GM23248 (cell line): ENCODE measurements around the gene DDX31. TPM values are rescaled to one million over a fixed set of nuclear protein-coding genes. Genes with fewer than 3 reads are reported as not detected.

Experiments used
- DNase-seq: peaks from one replicate; pipeline ENCODE4 v3.0.0-alpha.2; 2015
- H2AFZ ChIP-seq: fragments of 200-600 bp; sonication (generic); 2 replicates; pipeline ENCODE4 v1.6.1; 2016; ENCODE audit warnings: antibody characterized with exemption
- H3F3A ChIP-seq: fragments of 200-600 bp; sonication (generic); 2 replicates; pipeline ENCODE4 v1.6.1; 2016; ENCODE audit warnings: mild to moderate bottlenecking, antibody characterized with exemption, mixed run types; ENCODE audit not compliant: insufficient read depth
- H3K27ac ChIP-seq: fragments of 200-600 bp; sonication (generic); 2 replicates; pipeline ENCODE4 v1.5.1; 2016; ENCODE audit warnings: mild to moderate bottlenecking
- H3K27me3 ChIP-seq: fragments of 200-600 bp; sonication (generic); replicated peaks from 2 replicates; pipeline ENCODE4 v1.6.1; 2016; ENCODE audit warnings: mild to moderate bottlenecking; ENCODE audit not compliant: insufficient read depth
- H3K36me3 ChIP-seq: fragments of 200-600 bp; sonication (generic); 2 replicates; pipeline ENCODE4 v1.6.1; 2016; ENCODE audit warnings: low read depth, mild to moderate bottlenecking
- H3K4me1 ChIP-seq: fragments of 200-600 bp; sonication (generic); 2 replicates; pipeline ENCODE4 v1.6.1; 2016; ENCODE audit warnings: mild to moderate bottlenecking; ENCODE audit not compliant: insufficient read depth
- H3K4me2 ChIP-seq: fragments of 200-600 bp; sonication (generic); one replicate; pipeline ENCODE4 v1.6.1; 2016; ENCODE audit warnings: mild to moderate bottlenecking; ENCODE audit not compliant: unreplicated experiment
- H3K4me3 ChIP-seq: fragments of 200-600 bp; sonication (generic); 2 replicates; pipeline ENCODE4 v1.5.1; 2016; ENCODE audit warnings: mild to moderate bottlenecking
- H3K79me2 ChIP-seq: fragments of 200-600 bp; sonication (generic); 2 replicates; pipeline ENCODE4 v1.6.1; 2016; ENCODE audit warnings: mild to moderate bottlenecking; ENCODE audit not compliant: insufficient read depth
- H3K9ac ChIP-seq: fragments of 200-600 bp; sonication (generic); 2 replicates; pipeline ENCODE4 v1.6.1; 2016; ENCODE audit warnings: mild to moderate bottlenecking
- H3K9me2 ChIP-seq: fragments of 200-600 bp; sonication (generic); 2 replicates; pipeline ENCODE4 v1.6.1; 2016; ENCODE audit warnings: mixed run types, mild to moderate bottlenecking, moderate library complexity; ENCODE audit not compliant: insufficient read depth
- H3K9me3 ChIP-seq: fragments of 200-600 bp; sonication (generic); one replicate; pipeline ENCODE4 v1.6.1; 2017; ENCODE audit warnings: low read depth
- H4K20me1 ChIP-seq: fragments of 200-600 bp; sonication (generic); 2 replicates; pipeline ENCODE4 v1.6.0; 2016; ENCODE audit not compliant: insufficient read depth
- EZH2 ChIP-seq: fragments of 200-600 bp; sonication (generic); IDR thresholded peaks from 2 replicates; pipeline ENCODE4 v1.6.1; 2018; ENCODE audit warnings: antibody characterized with exemption, mild to moderate bottlenecking; ENCODE audit not compliant: insufficient read depth, poor library complexity, severe bottlenecking
- EZH2phosphoT487 ChIP-seq: fragments of 200-600 bp; sonication (generic); IDR thresholded peaks from 2 replicates; pipeline ENCODE4 v1.6.1; 2018; ENCODE audit warnings: antibody characterized with exemption, moderate library complexity, mild to moderate bottlenecking, low read depth; ENCODE audit not compliant: insufficient read depth
- WGBS, 2 experiments: methylation state at CpG; one replicate each; pipeline ENCODE4 v1.1.6; 2015 to 2017; ENCODE audit warnings: low lambda C conversion rate in 2 of 2, low coverage in 1 of 2; ENCODE audit errors: missing lambda C conversion rate in 2 of 2; 5-methylcytosine and 5-hydroxymethylcytosine counted together
- in situ Hi-C: fragments of 300-500 bp; cut with MboI; formaldehyde crosslinking; loops from 2 replicates; pipeline ENCODE4 v1.15.0; 2020
- polyA plus RNA-seq: library from polyadenylated mRNA; unstranded; fragments of >200 nt; fragmentation: Nextera tagmentation; extraction: Ambion mirVana; gene quantifications from 2 replicates; pipeline ENCODE4 v1.2.1, GENCODE V29; 2016
- total RNA-seq: library from RNA; depleted of rRNA; stranded (reverse); fragments of >200 nt; shearing (Covaris generic); gene quantifications from 2 replicates; pipeline ENCODE4 v1.2.3, GENCODE V29; 2014

DDX31 gene
- total and polyA plus RNA-seq, 2 experiments from 2014 or later: 8.2 to 11.0 TPM

DNA sequence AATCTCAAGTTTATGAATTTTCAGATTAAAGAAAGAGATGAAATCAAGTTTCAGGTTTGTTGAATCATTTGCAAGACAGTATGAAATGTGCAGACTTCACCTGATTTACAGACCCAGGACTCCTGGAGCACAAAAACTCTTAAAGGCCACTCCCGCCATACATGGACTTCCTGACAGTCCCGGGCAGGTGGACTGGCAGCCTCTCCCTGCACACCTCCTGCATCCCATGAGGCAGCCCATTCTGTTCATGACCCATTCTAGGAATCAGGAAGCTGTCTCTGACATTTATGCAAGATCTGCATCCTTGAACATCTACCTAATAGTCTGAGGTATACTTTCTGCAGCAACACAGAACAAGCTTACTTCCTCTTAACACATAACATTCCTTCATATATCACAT lies 5.9 kb downstream of the DDX31 start:
- Histone ChIP-seq H3K4me2 (no peak overlapping the region), H3K4me1 (no peaks in the 10 kb centered on the region), H3K79me2 (peaks cover 77% of the 10 kb centered on the region), H2AFZ (no peak overlapping the region), H3K4me3 (no peak overlapping the region), H3K36me3 (peaks cover 23% of the 10 kb centered on the region), H4K20me1 (no peaks in the 10 kb centered on the region), H3K27me3 (no peaks in the 10 kb centered on the region), H3K9me2 (no peaks in the 10 kb centered on the region), H3K27ac (no peak overlapping the region), H3K9me3 (no peaks in the 10 kb centered on the region), H3F3A (no peaks in the 10 kb centered on the region), H3K9ac (no peak overlapping the region)
- TF ChIP-seq EZH2phosphoT487 (no peak), EZH2 (no peak)
- no peak for DNase-seq
- in situ Hi-C loops: no loop called here
- WGBS, 2 experiments: 97 to 100% methylated on average over 2 of the region's 2 CpGs

DNA sequence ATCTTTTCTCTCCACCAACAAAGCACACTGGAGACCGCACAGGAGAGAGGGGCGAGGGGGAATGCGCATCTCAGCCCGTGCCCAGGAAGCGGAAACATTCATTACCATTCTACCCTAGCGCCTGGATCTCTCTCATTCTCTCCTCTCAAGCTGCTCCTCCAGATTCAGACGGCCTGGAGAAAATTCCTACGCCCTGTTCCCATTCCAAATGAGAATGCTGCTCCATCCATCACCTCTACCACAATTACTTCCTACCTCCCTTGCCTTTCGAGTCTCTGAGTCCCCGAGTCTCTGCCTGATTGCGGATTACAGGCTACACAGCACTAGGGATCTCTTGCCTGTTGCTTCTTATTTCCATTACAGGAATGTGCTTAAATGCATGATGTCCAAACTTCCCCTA lies 6.7 kb downstream of the DDX31 start:
- no peak overlapping the region for H3K27ac ChIP-seq
- no peak overlapping the region for H3K4me3 ChIP-seq
- no peak for DNase-seq
- H3F3A ChIP-seq: no peaks in the 10 kb centered on the region
- WGBS, 2 experiments: 78 to 80% methylated on average over 9 to 11 of the region's 11 CpGs
- no peak overlapping the region for H2AFZ ChIP-seq
- H4K20me1 ChIP-seq: no peaks in the 10 kb centered on the region
- TF ChIP-seq EZH2phosphoT487 (no peak), EZH2 (no peak)
- no peaks in the 10 kb centered on the region for H3K9me3 ChIP-seq
- no peaks in the 10 kb centered on the region for H3K4me1 ChIP-seq
- H3K27me3 ChIP-seq: no peaks in the 10 kb centered on the region
- H3K9ac ChIP-seq: no peak overlapping the region
- H3K36me3 ChIP-seq: peaks cover 24% of the 10 kb centered on the region
- in situ Hi-C loops: no loop called here
- H3K79me2 ChIP-seq: peaks cover 70% of the 10 kb centered on the region
- no peak overlapping the region for H3K4me2 ChIP-seq
- no peaks in the 10 kb centered on the region for H3K9me2 ChIP-seq

DNA sequence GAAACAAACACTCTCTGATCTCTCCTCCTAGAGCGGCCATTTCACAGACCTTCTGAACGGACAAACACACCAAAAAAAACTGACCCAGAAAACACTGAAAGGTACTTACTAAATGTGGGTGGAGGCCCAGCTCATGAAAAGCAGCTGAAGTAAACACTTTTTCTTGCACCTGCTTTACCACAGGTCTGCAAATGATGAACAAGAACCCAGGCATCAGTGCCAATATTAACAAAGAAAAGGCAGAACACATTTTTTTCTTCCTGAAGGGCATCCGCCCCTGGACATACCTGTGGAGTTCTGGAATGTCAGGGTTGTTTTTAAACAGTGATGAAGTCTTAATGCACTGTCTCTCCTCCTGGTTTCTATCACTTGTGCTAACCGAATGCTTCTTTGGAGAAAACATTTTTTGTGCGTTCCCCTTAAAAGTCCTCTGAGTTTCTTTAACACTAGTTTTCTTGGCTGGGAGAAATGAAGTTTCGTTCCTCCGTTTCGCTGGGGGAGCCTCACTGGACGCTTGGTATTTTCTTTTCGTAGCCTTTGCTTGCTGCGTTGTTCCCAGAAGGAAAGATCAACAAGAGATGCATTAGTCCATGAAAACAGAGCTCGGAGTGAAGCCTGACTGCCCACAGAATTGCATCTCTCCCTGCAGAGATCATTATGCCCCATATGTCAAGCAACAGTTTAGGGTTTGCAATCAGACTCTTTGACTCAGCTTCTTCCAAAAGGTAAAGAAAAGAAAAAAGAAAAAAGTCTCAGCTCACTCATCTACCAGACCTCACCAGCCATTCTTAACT lies 7.4 kb downstream of the DDX31 start:
- H3K4me3 ChIP-seq: no peak overlapping the region
- no peaks in the 10 kb centered on the region for H3K4me1 ChIP-seq
- no peaks in the 10 kb centered on the region for H3K9me2 ChIP-seq
- WGBS, 2 experiments: 90 to 93% methylated on average over 12 of the region's 12 CpGs
- H3F3A ChIP-seq: no peaks in the 10 kb centered on the region
- no peak overlapping the region for H3K9ac ChIP-seq
- H3K9me3 ChIP-seq: no peaks in the 10 kb centered on the region
- DNase-seq: no peak
- H3K79me2 ChIP-seq: peaks cover 62% of the 10 kb centered on the region
- H3K36me3 ChIP-seq: peaks cover 32% of the 10 kb centered on the region
- in situ Hi-C loops: no loop called here
- no peaks in the 10 kb centered on the region for H4K20me1 ChIP-seq
- TF ChIP-seq EZH2phosphoT487 (no peak), EZH2 (no peak)
- H3K27ac ChIP-seq: no peak overlapping the region
- no peak overlapping the region for H2AFZ ChIP-seq
- no peak overlapping the region for H3K4me2 ChIP-seq
- H3K27me3 ChIP-seq: no peaks in the 10 kb centered on the region

DNA sequence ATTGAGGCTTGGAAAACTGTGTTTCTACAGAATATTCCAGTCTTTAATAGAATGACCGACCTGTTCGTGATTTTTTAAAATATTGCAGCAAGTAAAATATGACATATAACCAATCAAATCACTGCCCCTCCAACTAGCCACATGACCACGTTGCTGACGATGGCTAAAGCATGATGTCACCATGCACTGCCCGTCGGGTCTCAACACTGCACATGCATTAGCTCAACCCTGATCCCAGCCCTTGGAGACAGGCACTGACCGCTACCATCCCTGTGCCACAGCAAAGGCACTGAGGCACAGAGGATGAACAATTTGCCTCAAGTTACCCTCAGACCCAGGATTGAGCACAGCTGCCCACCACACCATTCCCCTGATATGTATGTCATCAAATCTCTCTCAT lies 13.5 kb downstream of the DDX31 start:
- Histone ChIP-seq H3K4me2 (no peak overlapping the region), H3K27me3 (no peaks in the 10 kb centered on the region), H3K36me3 (peaks cover 30% of the 10 kb centered on the region), H3K9me3 (no peaks in the 10 kb centered on the region), H3K9ac (no peak overlapping the region), H3K4me3 (no peak overlapping the region), H3K9me2 (no peaks in the 10 kb centered on the region), H3K27ac (no peak overlapping the region), H3K79me2 (peaks cover 7% of the 10 kb centered on the region), H3K4me1 (no peaks in the 10 kb centered on the region), H2AFZ (no peak overlapping the region), H3F3A (peaks cover 9% of the 10 kb centered on the region), H4K20me1 (0 out of 2 replicates have a peak, but pooled peaks cover 3% of the 10 kb centered on the region)
- TF ChIP-seq EZH2phosphoT487 (no peak), EZH2 (no peak)
- in situ Hi-C loops: no loop called here
- 88 to 97% methylated on average over 7 of the region's 7 CpGs for WGBS, 2 experiments
- DNase-seq: no peak
